ENCODE data around the gene RP2.

Gene RP2

DNA sequence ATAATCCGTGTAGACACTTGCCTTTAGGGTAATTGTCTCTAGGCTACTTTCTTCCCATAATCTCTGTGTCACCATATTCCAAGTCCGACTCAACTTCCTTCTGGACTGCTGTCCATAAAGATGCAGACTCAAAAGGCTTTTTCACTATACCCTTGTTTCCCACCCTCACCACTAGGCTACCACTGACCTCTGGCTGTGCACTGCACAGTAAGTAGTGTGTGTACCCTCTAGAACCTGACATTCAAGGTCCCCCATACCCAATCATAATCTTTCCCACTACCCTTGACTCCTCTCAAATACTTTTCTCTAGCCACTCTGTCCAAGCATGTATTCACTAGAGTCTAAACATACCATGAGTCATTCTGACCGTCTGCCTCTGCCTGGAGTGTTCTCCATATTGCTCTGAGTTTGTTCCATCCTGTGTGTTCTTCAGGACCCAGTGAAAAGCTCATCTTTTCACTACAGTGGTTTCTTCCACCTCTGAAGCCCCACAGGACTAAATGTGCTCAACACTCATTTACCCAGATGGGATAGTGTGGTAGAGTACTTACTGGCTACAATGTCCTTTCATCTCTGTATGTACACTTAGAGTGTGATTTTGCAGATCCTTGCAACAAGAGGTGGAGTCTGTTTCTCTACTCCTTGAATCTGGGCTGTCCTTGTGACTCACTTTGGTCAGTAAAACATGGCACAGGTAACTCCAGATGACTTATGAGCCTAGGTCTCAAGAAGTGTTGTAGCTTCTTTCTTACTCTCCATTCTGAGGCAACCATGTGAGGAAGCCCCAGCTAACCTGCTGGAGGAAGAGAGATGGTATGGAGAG, 92.8 kb downstream of the RP2 start:
- TF ChIP-seq, protein P1, sequence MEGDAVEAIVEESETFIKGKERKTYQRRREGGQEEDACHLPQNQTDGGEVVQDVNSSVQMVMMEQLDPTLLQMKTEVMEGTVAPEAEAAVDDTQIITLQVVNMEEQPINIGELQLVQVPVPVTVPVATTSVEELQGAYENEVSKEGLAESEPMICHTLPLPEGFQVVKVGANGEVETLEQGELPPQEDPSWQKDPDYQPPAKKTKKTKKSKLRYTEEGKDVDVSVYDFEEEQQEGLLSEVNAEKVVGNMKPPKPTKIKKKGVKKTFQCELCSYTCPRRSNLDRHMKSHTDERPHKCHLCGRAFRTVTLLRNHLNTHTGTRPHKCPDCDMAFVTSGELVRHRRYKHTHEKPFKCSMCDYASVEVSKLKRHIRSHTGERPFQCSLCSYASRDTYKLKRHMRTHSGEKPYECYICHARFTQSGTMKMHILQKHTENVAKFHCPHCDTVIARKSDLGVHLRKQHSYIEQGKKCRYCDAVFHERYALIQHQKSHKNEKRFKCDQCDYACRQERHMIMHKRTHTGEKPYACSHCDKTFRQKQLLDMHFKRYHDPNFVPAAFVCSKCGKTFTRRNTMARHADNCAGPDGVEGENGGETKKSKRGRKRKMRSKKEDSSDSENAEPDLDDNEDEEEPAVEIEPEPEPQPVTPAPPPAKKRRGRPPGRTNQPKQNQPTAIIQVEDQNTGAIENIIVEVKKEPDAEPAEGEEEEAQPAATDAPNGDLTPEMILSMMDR (IDR thresholded peaks at IDR 0.05; ENCODE audit: control insufficient read depth, extremely low read depth, insufficient read depth), result no peak
- DNase-seq (ENCODE audit: low read depth), result no peak
- H3K4me3 ChIP-seq (ENCODE audit: low read depth, low read length), result no peak overlapping the region

Data from LNCaP clone FGC (cell line).